GM12878 (cell line): ENCODE results near the gene APCDD1L. TPM values are rescaled to one million over a fixed set of nuclear protein-coding genes. Genes with fewer than 3 reads are reported as not detected.

Experiments
- ATF7 ChIP-seq: fragments of 450-650 bp; IDR thresholded peaks from 2 replicates; pipeline ENCODE4 v1.6.1; 2016; ENCODE audit warnings: low read depth, mild to moderate bottlenecking
- CHD4 ChIP-seq: fragments of 200-600 bp; sonication (generic); IDR thresholded peaks from 2 replicates; pipeline ENCODE4 v1.6.1; 2016; ENCODE audit warnings: mild to moderate bottlenecking
- ELK1 ChIP-seq: IDR thresholded peaks from 2 replicates; pipeline ENCODE4 v1.6.1; 2012; ENCODE audit warnings: low read depth, low read length, improper control_type of control experiment
- FOS ChIP-seq: IDR thresholded peaks from 3 replicates; pipeline ENCODE4 v1.6.1; 2011; ENCODE audit warnings: borderline replicate concordance; ENCODE audit not compliant: insufficient read length; ENCODE audit errors: extremely low read depth
- MLLT1 ChIP-seq: fragments of 450-650 bp; IDR thresholded peaks from 2 replicates; pipeline ENCODE4 v1.6.1; 2016; ENCODE audit warnings: mild to moderate bottlenecking
- PBX3 ChIP-seq: IDR thresholded peaks from 2 replicates; pipeline ENCODE4 v1.6.1; 2011; ENCODE audit warnings: mild to moderate bottlenecking, low read depth, low read length, moderate library complexity; ENCODE audit not compliant: insufficient replicate concordance
- SMAD1 ChIP-seq: fragments of 450-650 bp; IDR thresholded peaks from 2 replicates; pipeline ENCODE4 v1.6.1; 2018; ENCODE audit warnings: mild to moderate bottlenecking, low read depth; ENCODE audit not compliant: partially characterized antibody
- SMC3 ChIP-seq: IDR thresholded peaks from 2 replicates; pipeline ENCODE4 v1.6.1; 2011; ENCODE audit warnings: low read length, improper control_type of control experiment, borderline replicate concordance
- SREBF2 ChIP-seq: IDR thresholded peaks from 2 replicates; pipeline ENCODE4 v1.6.1; 2012; ENCODE audit warnings: mild to moderate bottlenecking, low read length
- TARDBP ChIP-seq: IDR thresholded peaks from 2 replicates; pipeline ENCODE4 v1.6.1; 2016; ENCODE audit warnings: borderline replicate concordance
- TCF7 ChIP-seq: IDR thresholded peaks from 2 replicates; pipeline ENCODE4 v1.6.1; 2014; ENCODE audit warnings: antibody characterized with exemption, borderline replicate concordance
- ZNF207 ChIP-seq: fragments of 450-650 bp; IDR thresholded peaks from 2 replicates; pipeline ENCODE4 v1.6.1; 2014; ENCODE audit warnings: antibody characterized with exemption, mild to moderate bottlenecking, borderline replicate concordance
- polyA plus RNA-seq, 11 experiments: library from polyadenylated mRNA; depleted of rRNA in 4 of 11; unstranded in 6 of 11; stranded (reverse) in 5 of 11; fragments of >200 nt; fragmentation: Nextera tagmentation in 4 of 11; fragmentation: Illumina TruSeq in 1 of 11; extraction: Ambion mirVana in 4 of 11; extraction: Trizol in 1 of 11; gene quantifications; 1 replicate in 1 of 11; 2 replicates in 10 of 11; pipeline versions ENCODE4 v1.2.1 to v1.2.3, GENCODE V29; 2011 to 2016; ENCODE audit warnings: inconsistent platforms in 2 of 11, missing spikeins in 2 of 11, low read depth in 1 of 11
- total RNA-seq, 4 experiments: library from RNA; depleted of rRNA in 3 of 4; stranded (reverse); fragments of >200 nt in 3 of 4; fragmentation: Illumina TruSeq in 1 of 4; extraction: Trizol in 1 of 4; gene quantifications; 2 replicates each; pipeline versions ENCODE4 v1.2.1 to v1.2.3, GENCODE V29; 2013 to 2021
- TF ChIP-seq, protein P1 (sequence below): fragments of 450-650 bp; formaldehyde crosslinking; IDR thresholded peaks from 2 replicates; pipeline ENCODE4 v1.5.0; 2022; ENCODE audit warnings: mild to moderate bottlenecking, missing genetic modification characterization

APCDD1L gene
- total and polyA plus RNA-seq, 10 of the 15 experiments (the other 5 are each of a cell fraction or from before 2014, with no cell fraction given): 0.14 to 0.50 TPM; not detected in 8

DNA sequence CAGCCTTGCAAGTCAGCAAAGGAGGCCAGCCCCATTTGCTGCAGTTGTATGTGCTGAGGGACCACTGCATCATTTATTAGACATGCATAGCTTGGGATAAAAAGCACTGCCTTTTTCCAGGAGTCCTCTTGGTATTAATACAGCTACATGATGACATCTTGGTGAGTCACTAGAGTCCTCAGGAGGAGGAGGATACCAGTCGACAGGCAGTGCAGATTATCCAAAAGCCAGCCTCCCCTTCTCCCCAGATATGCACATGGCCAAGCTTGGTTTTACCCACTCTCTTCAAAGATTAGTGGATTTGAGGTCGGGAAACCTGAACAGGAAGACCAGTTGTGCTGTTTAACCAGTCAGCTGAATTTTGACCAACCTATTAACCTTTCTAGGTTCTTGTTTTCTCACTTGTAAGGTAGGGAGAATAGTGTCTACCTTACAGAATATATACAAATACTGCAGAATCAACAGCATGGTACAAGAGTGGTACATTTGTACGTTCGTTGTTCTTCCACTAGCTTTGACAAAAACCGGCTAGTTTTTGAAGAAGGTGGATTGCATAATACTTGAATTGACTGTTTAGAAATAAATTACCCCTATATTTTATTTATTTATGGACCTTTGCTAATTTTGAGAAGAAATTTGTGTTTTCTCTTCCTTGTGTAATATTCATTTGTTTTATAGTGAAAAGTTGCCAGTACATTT, 94.3 kb downstream of the APCDD1L start (continued):
- TF ChIP-seq PBX3 (no peak), FOS (no peak), ELK1 (no peak), CHD4 (no peak), TCF7 (no peak), SMAD1 (no peak), MLLT1 (no peak), SREBF2 (no peak), SMC3 (no peak), ZNF207 (no peak), TARDBP (no peak), ATF7 (no peak)
- TF ChIP-seq, protein P1, sequence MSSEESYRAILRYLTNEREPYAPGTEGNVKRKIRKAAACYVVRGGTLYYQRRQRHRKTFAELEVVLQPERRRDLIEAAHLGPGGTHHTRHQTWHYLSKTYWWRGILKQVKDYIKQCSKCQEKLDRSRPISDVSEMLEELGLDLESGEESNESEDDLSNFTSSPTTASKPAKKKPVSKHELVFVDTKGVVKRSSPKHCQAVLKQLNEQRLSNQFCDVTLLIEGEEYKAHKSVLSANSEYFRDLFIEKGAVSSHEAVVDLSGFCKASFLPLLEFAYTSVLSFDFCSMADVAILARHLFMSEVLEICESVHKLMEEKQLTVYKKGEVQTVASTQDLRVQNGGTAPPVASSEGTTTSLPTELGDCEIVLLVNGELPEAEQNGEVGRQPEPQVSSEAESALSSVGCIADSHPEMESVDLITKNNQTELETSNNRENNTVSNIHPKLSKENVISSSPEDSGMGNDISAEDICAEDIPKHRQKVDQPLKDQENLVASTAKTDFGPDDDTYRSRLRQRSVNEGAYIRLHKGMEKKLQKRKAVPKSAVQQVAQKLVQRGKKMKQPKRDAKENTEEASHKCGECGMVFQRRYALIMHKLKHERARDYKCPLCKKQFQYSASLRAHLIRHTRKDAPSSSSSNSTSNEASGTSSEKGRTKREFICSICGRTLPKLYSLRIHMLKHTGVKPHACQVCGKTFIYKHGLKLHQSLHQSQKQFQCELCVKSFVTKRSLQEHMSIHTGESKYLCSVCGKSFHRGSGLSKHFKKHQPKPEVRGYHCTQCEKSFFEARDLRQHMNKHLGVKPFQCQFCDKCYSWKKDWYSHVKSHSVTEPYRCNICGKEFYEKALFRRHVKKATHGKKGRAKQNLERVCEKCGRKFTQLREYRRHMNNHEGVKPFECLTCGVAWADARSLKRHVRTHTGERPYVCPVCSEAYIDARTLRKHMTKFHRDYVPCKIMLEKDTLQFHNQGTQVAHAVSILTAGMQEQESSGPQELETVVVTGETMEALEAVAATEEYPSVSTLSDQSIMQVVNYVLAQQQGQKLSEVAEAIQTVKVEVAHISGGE (CRISPR knock-in tag): no peak
